ENCODE measurements around the gene CSRP2. TPM values are rescaled to one million over a fixed set of nuclear protein-coding genes. Genes with fewer than 3 reads are reported as not detected.

The CSRP2 gene
- polyA plus RNA-seq, 3 donors, result 0.07 TPM; not detected in 2

- no peaks in the 10 kb centered on the region for H3K4me1 ChIP-seq (ENCODE audit: control insufficient read depth in 1 of 2, insufficient read depth in 2 of 2, low read length in 2 of 2)
- H3K4me3 Mint-ChIP-seq, result no peak overlapping the region
- intact Hi-C loops (cut with micrococcal nuclease), result no loop called here
- H3K36me3 Mint-ChIP-seq, result peaks cover 50 to 53% of the 10 kb centered on the region in 2 donors
- H3K27me3 ChIP-seq (ENCODE audit: control insufficient read depth in 2 of 2, insufficient read depth in 2 of 2, low read length in 2 of 2), result no peaks in the 10 kb centered on the region
- no peak overlapping the region for H2AFZ ChIP-seq (ENCODE audit: insufficient read depth, low read depth, low read length, poor library complexity, severe bottlenecking)
- H3K4me3 ChIP-seq (replicated peaks in 1 of 3; ENCODE audit: low read depth in 2 of 3, low read length in 3 of 3), result no peak overlapping the region
- H3K79me2 ChIP-seq (ENCODE audit: insufficient read depth, low read length), result no peaks in the 10 kb centered on the region
- H3K9me3 Mint-ChIP-seq, result no peaks in the 10 kb centered on the region
- no peak overlapping the region for H3K4me2 ChIP-seq (replicated peaks; ENCODE audit: extremely low read depth, low read length, poor library complexity, severe bottlenecking)
- no peaks in the 10 kb centered on the region for H3K4me1 Mint-ChIP-seq
- H3K27ac Mint-ChIP-seq, result no peak overlapping the region
- no peaks in the 10 kb centered on the region for H3K27me3 Mint-ChIP-seq (ENCODE audit: low read depth in 3 of 3)
- peaks cover 52 to 70% of the 10 kb centered on the region in 2 donors for H3K36me3 ChIP-seq (replicated peaks in 1 of 2; ENCODE audit: control insufficient read depth in 1 of 2, insufficient read depth in 2 of 2, low read length in 2 of 2)
- H4K20me1 ChIP-seq (ENCODE audit: insufficient read depth, low read length), result peaks cover 4% of the 10 kb centered on the region
- H3K27ac ChIP-seq (ENCODE audit: low read depth in 1 of 2, low read length in 2 of 2), result no peak overlapping the region
- H3K9ac ChIP-seq (ENCODE audit: insufficient read depth, low read length, poor library complexity, severe bottlenecking), result no peak overlapping the region
- H3K9me3 ChIP-seq (replicated peaks in 1 of 2; ENCODE audit: control insufficient read depth in 1 of 2, insufficient read depth in 1 of 2, low read length in 2 of 2), result no peaks in the 10 kb centered on the region
- DNase-seq, result no peak
- no peak for TF ChIP-seq CTCF (IDR thresholded peaks at IDR 0.05)
Observed at GRCh38 chr12:76813265-76813664, 65.6 kb downstream of the CSRP2 start.

GRCh38 chr12:76811976-76812375 is 66.8 kb downstream of the CSRP2 start:
- Histone ChIP-seq H3K4me1 (ENCODE audit: control insufficient read depth in 1 of 2, insufficient read depth in 2 of 2, low read length in 2 of 2) (no peaks in the 10 kb centered on the region), H3K9ac (ENCODE audit: insufficient read depth, low read length, poor library complexity, severe bottlenecking) (no peak overlapping the region), H3K79me2 (ENCODE audit: insufficient read depth, low read length) (no peaks in the 10 kb centered on the region), H3K4me3 (replicated peaks in 1 of 3; ENCODE audit: low read depth in 2 of 3, low read length in 3 of 3) (no peak overlapping the region), H3K27me3 (ENCODE audit: control insufficient read depth in 2 of 2, insufficient read depth in 2 of 2, low read length in 2 of 2) (no peaks in the 10 kb centered on the region), H3K36me3 (replicated peaks in 1 of 2; ENCODE audit: control insufficient read depth in 1 of 2, insufficient read depth in 2 of 2, low read length in 2 of 2) (peaks cover 61 to 76% of the 10 kb centered on the region in 2 donors), H4K20me1 (ENCODE audit: insufficient read depth, low read length) (peaks cover 4% of the 10 kb centered on the region), H2AFZ (ENCODE audit: insufficient read depth, low read depth, low read length, poor library complexity, severe bottlenecking) (no peak overlapping the region), H3K9me3 (replicated peaks in 1 of 2; ENCODE audit: control insufficient read depth in 1 of 2, insufficient read depth in 1 of 2, low read length in 2 of 2) (no peaks in the 10 kb centered on the region), H3K27ac (ENCODE audit: low read depth in 1 of 2, low read length in 2 of 2) (no peak overlapping the region), H3K4me2 (replicated peaks; ENCODE audit: extremely low read depth, low read length, poor library complexity, severe bottlenecking) (no peak overlapping the region)
- Mint-ChIP-seq H3K4me3 (no peak overlapping the region), H3K9me3 (no peaks in the 10 kb centered on the region), H3K27me3 (ENCODE audit: low read depth in 3 of 3) (no peaks in the 10 kb centered on the region), H3K27ac (peak overlapping the region in 3 of 7 donors; percentile 44 to 54 (median 46)), H3K36me3 (peaks cover 49 to 58% of the 10 kb centered on the region in 2 donors), H3K4me1 (no peaks in the 10 kb centered on the region)
- DNase-seq, result no peak
- whole genome bisulfite sequencing (ENCODE audit: insufficient coverage), result 88% methylated on average over 1 of the region's 1 CpG
- intact Hi-C loops (cut with micrococcal nuclease), result no loop called here
- TF ChIP-seq CTCF (IDR thresholded peaks at IDR 0.05), result no peak
